GDM1 (cell line): Measurements from ENCODE around the gene ZNF628.
A peak's percentile ranks its signal among the peaks of the same experiment; 100 is the strongest.
"Not testable (repeated sequence)": the region's sequence is repeated elsewhere in the genome, so short reads cannot be mapped to it uniquely, and the experiment has no call there.

Source experiments
- DNase-seq: peaks from one replicate; lab custom pipeline; 2025; lab: John Stamatoyannopoulos, UW

Gene ZNF628

DNA sequence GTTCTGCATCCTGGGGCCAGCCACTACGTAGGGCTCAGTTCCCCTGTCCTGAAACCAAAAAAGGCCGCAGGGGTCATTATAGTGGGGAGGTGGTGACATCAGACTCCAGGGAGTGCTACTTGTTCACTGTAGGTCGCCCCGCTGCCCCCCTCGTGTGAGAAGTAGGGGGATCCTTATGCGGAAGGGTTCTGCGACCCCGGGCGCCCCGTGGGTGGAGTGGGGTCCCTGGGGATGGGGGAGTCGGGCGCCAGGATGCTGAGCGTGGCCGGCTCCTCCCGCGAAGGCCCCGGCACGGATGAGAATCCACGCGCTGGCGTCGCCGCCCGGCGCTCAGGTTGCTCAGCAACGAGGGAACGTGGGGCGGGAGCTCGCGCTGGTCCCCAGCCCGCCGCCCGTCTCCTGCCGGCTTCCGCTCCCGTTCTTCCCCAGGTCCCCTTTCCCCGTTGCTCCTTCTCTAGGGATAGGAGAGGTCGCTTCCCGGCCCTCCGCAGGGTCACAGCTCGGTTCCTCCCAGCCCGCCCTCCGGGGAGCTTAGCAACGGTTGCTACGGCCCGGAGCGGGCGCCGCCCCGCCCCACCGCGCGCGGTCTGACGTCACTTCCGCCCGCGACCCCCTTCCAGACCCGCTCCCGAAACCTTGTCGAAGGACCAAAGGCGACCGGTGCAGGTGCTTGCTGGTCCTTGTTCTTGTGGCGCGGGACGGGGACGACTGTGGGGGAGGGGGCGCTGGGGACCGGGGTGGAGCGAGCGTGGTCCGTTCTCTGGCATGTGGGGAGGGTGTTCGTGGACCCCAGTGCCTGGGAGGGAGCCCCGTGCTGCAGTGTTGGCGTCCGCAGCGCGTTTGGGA, 8.4 kb downstream of the ZNF628 start, which contains the start of gene NAT14:
Gene NAT14 (plus strand): TSS at position 596 of the 846 bp plus-strand sequence. CDS start 521 bp downstream, outside the sequence.
- peak; percentile 42 for DNase-seq

DNA sequence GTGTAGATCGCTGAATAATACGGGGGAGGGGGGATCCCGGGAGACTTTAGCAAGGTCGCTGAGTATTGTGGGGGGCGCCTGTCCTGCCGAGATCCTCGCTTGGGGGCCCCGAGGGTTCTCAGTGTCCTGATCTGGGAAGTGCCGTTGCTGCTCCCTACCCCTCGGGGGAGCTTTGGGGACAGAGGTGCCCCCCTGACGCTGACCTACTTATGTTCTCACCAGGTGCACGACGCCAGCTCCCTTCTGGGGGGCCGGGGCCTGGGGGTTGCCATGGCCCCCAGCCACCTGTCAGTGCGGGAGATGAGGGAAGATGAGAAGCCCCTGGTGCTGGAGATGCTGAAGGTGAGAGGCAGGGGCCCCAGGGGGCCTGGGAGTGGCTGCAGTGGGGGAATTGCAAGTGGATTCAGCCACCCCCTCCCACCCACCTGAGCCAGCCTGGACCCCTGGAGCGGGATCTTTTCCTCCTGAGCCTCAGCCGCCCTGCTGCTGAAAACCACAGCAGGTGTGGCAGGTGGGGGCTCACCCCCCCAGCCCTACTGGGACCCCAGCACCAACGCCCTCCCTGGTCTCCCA, 9.1 kb downstream of the ZNF628 start:
- no peak for DNase-seq

DNA sequence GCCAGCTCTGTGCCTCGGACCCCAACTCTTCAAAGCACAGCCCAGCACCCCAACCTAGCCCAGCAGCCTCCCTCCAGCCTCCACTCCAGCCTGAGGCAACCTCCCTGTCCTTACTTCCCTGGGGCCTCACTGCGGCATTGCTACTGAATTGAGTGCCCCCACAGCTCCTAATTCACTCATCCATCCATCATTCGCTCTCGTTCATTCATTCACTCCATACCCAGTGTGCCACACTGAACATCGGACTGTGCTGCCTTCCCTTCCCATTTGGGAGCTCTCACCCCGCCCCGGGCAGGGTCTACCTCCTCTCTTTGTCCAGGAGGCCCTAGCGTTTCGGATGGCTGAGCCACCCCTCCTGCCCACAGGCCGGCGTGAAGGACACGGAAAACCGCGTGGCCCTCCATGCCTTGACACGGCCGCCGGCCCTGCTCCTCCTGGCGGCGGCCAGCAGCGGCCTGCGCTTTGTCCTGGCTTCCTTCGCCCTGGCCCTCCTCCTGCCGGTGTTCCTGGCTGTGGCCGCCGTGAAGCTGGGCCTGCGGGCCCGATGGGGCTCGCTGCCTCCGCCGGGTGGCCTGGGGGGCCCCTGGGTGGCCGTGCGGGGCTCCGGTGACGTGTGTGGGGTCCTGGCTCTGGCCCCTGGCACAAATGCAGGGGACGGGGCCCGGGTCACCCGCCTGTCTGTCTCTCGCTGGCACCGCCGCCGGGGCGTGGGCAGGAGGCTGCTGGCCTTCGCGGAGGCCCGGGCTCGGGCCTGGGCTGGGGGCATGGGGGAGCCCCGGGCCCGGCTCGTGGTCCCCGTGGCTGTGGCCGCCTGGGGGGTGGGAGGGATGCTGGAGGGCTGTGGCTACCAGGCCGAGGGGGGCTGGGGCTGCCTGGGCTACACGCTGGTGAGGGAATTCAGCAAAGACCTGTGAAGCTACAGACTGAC, 9.9 kb downstream of the ZNF628 start:
- DNase-seq, result no peak

DNA sequence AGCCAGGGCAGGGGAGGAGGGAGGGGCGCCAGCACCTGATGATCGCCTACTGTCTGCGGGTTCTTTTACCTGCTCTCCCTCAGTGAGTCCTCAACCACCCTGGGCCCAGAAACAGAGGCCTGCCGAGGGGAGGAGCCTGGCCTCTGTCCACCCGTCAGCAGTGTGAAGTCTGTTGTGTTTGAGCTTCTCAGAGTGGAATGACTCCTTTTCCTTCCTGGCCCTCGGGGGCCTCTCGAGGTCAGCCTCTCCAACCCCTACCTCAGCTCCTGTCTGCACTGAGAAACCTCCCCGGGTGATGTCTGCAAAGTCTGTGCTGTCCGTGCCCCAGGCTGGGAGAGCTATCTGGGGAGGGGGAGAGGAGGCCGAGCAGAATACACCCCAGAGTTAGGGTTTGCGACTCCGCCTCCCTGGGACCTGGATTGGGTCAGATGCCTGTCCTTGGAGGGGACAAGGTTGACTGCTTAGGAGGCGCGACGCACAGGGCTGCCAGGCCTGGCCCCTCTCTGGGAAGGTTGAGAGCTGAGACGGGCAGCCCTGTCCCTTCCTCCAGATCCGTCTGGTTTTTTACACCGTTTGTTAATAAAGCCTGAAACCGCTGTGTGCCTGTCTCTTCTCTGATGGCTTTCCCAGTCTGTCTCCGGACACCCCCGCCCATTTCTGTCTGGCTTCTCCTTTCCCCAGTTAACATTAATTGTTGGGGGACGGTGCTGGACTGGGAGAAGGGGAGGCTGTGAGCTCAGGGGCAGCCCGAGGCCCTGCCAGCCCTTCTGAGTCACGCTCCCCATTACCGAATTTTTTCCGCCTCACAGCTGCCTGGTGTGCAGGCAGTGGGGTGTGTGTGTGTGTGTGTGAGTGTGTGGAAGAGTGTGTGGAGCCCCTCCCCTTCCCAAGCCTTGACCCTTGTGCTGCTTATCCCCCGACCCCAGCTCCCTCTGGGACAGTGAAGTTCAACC, 10.8 kb downstream of the ZNF628 start:
- DNase-seq, result no peak

DNA sequence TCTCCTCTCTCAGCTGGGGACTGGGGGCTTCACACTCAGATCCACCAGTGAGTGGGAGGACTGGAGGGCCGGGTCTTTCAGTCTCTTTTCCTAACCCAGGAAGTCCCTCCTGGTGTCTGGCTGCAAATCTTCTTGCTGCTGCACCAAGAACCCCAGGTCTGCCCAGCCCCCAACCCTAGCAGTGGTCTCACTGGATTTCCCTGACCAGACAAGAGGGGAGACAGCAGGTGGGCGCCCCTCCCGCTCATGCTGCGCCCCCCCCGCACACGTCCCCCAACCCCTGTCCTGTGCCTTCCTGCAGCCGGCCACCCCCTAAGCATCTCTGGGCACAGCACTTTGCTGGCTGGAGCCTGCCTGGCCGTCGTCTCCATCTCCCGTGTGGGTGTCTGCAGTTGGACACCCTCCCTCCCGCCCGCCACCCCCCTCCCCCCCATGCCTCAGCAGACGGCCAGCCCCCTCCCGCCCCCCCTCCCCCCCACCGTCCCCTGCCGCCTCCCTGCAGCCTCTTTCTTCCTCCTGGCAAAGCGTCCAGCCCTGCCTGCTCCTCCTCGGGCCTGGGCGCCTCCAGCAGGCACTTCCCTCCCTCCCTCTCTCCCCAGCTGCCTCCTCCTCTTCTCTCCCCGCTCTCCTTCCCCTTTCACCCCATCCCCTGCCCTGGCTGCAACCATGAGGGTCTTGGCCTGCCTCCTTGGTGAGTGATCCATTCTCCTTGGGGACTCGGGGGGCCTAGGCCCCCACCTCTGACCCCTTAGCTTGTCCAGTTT, 11.7 kb downstream of the ZNF628 start, which contains the start of gene SSC5D:
Gene SSC5D (plus strand): TSS at position 513 of the 764 bp plus-strand sequence. CDS start 154 bp downstream, at position 667.
- peak; percentile 11 for DNase-seq

DNA sequence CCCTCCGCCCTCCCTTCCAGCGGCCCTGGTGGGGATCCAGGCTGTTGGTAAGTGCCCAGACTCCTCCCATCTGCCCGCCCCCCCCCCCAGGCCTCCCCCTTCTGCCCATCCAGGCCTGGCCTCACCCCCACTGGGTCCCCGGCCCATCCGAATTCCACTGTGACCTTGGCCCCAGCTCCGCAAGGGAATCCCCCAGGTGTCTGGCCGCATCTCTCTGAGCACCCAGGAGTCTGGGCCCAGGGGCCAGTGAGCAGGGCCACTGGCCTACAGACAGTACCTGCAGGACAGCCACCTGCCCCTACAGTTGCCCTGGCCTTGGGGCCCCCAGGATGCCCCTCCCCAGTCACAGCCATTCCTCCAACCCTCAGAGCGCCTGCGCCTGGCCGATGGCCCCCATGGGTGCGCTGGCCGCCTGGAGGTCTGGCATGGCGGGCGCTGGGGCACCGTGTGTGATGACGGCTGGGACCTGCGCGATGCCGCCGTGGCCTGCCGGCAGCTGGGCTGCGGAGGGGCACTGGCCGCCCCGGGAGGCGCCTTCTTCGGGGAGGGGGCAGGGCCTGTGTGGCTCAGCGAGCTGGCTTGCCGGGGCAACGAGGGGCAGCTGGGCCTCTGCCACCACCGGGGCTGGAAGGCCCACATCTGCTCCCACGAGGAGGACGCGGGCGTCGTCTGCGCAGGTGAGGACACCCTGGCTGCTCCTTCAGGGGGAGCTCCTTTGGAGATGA, 12.7 kb downstream of the ZNF628 start:
- no peak for DNase-seq

DNA sequence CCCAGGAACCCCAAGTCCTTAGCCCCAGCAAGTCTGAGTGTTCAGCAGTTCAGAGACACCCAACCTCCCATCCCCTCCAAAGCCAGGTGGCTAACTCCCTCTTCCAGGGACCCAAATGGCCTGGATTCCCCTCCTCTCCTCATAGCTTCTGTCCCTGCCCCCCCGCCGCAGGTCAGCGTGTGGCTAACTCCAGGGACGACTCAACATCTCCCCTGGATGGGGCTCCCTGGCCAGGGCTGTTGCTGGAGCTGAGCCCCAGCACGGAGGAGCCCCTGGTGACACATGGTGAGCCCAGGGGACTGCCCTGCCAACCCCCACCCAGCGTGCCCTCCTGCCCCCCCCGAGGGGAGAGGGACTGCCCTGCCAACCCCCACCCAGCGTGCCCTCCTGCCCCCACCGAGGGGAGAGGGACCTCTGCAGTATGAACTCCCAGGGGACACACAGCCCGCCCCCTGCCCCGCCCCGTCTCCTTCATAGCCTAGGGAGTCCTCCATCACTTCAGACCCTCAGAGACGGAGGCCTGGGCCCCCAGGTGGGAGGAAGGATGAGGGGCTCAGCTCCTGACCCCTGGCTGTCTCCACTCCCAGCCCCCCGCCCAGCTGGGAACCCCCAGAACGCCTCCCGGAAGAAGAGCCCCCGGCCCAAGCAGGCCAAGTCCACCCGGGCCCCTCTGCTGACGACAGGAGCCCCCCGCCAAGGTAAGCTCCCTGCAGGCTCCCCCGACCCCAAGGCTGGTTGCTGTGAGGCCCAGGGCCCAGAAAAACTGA, 13.5 kb downstream of the ZNF628 start:
- no peak for DNase-seq

DNA sequence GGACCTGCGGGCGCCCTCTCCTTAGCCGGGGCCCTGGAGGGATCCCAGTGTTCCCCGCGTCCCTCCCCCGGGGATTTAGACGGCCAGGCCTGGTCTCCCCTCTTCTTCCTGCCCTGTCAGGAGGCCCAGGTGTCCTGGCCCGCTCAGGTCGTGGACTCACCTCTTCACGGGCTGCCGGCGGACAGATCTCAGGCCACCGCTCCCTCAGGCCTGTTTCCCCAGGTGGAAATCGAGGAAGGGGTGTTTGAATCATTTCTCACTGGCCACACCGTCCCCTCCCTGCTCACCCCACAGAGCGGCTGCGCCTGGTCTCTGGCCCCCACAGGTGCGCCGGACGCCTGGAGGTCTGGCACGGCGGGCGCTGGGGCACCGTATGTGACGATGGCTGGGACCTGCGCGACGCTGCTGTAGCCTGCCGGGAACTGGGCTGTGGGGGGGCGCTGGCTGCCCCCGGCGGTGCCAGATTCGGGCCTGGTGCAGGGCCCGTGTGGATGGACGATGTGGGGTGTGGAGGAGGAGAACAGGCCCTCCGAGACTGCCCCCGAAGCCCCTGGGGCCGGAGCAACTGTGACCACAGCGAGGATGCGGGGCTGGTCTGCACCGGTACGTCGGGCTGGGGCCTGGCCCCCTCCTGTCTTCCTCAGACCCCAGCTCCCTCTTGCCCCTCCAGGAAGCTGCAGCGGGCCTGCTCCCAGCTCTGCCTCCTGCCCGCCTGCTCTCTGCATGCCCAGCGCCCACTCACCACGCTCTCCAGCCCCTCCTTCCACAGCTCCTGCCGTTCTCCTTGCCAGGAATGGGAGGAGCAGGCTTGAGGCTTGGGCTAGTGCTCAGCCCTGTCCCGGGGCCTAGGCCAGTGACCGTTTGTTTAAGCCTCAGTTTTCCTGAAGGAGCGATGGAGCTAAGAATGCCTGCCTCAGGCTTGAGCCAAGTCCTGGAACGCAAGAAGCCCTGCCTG, 14.3 kb downstream of the ZNF628 start:
- DNase-seq, result no peak

DNA sequence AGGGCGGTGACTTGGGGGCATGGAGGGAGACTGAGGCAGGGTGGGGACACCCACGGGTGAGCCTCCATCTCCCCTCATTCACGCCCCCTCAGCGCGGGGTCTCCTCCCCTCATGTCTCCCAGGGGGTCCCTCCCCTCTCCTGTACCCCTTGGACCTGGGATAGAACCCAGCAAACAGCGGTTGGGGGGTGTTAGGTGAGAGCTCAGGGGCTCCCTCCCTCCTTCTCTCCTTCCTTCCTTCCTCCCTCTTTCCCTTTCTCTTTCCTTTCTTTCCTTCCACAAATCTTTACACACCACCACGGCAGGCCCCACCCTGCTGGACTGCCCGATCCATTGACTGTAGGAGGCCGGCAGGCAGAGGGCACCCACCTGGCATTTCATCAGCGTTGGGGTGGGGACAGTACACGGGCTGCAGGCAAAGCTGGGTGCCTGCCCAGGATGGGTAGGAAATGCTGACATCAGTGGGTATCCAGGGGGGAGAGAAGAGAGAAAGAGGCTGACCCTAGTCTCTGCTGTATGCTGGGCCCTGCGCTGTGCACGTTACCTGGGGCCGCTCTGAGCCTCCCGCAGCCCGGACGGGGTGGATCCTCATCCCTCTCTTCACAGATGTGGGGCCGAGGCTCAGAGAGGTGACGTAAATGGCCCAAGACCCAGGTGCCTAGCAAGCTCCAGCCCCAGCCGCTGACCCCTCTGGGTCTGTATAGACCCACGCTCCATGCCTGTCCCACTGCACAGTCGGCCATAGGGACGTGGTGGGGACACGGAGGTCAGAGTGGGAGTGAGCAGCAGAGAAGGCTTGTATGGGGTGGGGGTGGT, 15.3 kb downstream of the ZNF628 start:
- no peak for DNase-seq

DNA sequence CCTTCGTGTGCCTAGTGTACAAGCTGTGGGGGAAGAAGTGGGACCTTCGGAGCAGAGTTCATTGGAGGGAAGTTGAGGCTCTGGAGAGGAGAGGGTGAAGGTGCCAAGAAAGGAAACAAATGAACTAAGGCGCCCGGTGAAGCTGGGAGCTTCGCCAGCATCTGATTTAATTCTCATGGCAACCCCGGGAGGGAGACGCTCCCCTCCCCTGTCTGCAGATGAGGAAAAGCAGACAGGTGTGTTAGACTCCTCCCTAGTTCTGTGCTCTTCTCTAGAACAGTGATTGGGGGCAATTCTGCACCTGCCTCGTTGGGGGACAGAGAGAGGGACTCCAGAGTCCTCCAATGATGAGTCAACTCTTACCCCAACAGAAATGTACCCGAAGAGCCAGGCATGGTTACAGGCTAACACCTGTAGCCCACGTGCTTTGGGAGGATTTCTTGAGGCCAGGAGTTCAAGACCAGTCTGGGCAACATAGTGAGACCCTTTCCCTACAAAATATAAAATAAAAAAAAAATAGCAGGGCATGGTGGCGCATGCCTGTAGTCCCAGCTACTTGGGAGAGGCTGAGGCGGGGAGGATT, 16.0 kb downstream of the ZNF628 start:
- DNase-seq, result no peak

DNA sequence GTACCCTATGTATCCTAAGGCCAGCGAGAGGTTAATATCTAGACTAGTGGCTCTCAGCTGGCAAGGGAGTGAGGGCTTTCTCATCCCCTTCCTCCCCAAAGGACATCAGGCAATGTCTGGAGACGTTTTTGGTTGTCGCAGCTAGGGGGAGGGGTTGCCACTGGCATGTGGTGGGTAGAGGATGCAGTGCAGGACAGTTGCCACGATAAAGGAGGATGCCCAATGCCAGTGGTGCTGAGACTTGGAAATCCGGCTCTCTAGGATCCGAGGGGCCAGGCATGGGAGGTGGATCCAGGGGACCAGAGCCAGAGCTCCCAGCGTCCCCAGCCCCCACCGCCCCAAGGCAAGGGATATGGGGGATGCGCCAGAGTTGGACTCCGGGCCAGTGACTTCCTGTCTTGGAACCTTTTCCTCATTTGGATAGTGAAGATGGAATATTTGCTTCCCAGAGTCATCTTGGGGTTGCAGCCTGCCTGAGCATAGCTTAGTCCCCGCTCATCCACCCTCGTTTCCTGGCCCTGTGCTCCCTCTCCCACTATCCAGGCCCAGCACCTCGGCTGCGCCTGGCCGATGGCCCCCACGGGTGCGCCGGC, 16.7 kb downstream of the ZNF628 start:
- no peak for DNase-seq

DNA sequence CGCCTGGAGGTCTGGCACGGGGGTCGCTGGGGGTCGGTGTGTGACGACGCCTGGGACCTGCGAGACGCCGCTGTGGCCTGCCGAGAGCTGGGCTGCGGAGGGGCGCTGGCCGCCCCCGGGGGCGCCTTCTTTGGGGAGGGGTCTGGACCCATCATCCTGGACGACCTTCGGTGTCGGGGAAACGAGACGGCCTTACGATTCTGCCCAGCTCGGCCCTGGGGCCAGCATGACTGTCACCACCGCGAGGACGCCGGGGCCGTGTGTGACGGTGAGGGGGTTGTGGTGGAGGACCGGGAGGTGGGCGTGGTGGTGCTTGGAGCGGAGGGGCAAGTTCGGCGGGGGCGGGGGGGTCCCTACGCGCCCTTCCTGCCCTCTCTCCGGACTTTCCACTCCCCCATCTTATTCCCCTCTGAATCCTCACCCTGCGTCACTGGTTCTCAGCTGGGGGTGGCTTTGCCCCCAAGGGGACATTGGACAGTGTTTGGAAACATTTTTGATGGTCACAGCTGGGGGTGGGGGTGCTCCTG, 17.3 kb downstream of the ZNF628 start:
- DNase-seq, result no peak

DNA sequence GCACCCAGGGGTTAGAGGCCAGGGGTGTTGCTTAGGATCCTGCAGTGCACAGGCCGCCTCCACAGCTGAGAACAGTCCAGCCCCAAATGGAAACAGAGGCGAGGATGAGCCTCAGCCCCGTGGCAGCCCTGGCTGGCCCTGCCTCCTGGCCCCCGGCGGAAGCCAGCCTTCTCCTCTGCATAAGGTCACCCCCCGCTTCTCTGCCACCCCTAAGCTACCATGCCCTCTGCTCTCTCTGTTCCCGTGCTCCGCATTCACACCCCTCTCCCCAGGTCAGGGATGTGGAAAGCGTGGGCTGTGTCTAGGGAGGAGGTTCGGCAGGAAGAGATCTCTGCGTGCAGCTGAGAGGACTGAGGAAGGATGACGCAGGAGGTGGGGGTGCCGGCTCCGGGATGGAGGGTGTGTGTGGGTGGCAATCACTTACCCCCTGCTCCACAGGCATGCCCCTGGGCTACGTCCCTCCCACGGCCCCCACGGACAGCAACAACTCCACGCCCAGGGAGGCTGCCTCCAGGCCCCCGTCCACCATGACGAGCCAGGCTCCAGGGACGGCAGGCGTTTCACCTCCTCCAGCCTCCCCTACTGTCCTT, 17.9 kb downstream of the ZNF628 start:
- DNase-seq, result no peak

DNA sequence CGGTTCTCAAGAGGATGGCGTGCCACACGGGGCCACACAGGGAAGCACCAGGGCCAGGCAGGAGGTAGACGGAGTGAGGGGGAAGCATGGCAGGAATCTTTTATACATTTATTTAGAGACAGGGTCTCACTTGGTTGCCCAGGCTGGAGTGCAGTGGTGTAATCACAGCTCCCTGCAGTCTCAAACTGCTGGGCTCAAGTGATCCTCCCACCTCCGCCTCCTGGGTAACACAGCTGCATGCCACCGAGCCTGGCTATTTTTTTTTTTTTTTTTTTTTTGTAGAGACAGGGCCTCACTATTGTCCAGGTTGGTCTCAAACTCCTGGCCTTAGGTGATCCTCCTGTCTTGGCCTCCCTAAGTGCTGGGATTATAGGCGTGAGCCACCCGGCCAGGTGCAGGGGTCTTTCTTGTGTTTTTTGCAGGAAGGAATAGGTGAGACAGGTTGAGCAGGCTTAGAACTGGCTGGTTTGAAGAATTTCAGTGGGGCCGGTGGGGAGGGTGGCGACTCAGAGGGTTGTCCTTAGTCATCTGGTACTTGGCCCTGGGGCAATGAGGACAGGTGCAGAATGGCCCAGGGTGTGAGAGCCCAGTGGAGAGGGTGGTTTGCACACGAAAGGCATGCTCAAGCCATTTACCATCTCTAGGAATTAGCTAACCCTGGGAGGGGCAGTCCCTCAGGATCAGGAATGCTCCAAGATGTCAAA, 19.4 kb downstream of the ZNF628 start:
- DNase-seq, result no peak

DNA sequence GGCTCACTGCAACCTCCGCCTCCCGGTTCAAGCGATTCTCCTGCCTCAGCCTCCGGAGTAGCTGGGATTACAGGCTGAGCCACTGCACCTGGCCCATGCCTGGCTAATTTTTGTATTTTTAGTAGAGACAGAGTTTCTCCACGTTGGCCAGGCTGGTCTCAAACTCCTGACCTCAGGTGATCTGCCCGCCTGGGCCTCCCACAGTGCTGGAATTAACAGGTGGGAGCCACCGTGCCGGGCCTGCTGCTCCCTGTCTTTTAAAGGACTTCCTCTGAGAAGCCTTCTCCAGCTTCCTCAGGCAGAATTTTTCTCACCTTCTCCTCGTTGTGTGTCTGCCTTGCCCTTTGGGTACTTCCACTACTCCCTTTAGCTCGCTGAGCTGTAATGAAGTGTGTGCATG, 20.4 kb downstream of the ZNF628 start:
- not testable (repeated sequence) for DNase-seq
